ENCODE results near the gene ZNF470.

ZNF470 gene

GRCh38 chr19:56567274-56568120, at the start of gene ZNF470:
TSS of gene ZNF470 (plus strand) at chr19:56567468. CDS start at chr19:56570312, 2,844 bp downstream.
- peak; percentile 65 for DNase-seq (ENCODE audit: low spot score)

- DNase-seq (ENCODE audit: low spot score) = no peak
Measured at GRCh38 chr19:56525214-56525860, 41.9 kb upstream of the ZNF470 start.

- DNase-seq (ENCODE audit: low spot score) = no peak
Measured at GRCh38 chr19:56537442-56537841, 29.8 kb upstream of the ZNF470 start.

- no peak for DNase-seq (ENCODE audit: low spot score)
Measured at GRCh38 chr19:56538254-56538760, 29.0 kb upstream of the ZNF470 start.

- no peak for DNase-seq (ENCODE audit: low spot score)
Measured at GRCh38 chr19:56538761-56539263, 28.5 kb upstream of the ZNF470 start, which contains the start of gene ZFP28. TSS of gene ZFP28 (plus strand) at chr19:56538948. CDS start at chr19:56539019, 71 bp downstream.

GRCh38 chr19:56543776-56544175, 23.5 kb upstream of the ZNF470 start:
- no peak for DNase-seq (ENCODE audit: low spot score)

- no peak for DNase-seq (ENCODE audit: low spot score)
Measured at GRCh38 chr19:56547535-56547934, 19.7 kb upstream of the ZNF470 start.

- DNase-seq (ENCODE audit: low spot score) = no peak
Measured at GRCh38 chr19:56554272-56554869, 12.9 kb upstream of the ZNF470 start.

GRCh38 chr19:56562766-56563165, 4.5 kb upstream of the ZNF470 start:
- DNase-seq (ENCODE audit: low spot score) = no peak

GRCh38 chr19:56566904-56567273, 379 bp upstream of the ZNF470 start:
- DNase-seq (ENCODE audit: low spot score) = no peak

- no peak for DNase-seq (ENCODE audit: low spot score)
Measured at GRCh38 chr19:56572589-56572988, 5.3 kb downstream of the ZNF470 start.

- DNase-seq (ENCODE audit: low spot score) = no peak
Measured at GRCh38 chr19:56573914-56574313, 6.6 kb downstream of the ZNF470 start.

GRCh38 chr19:56577719-56578602, 10.7 kb downstream of the ZNF470 start:
- DNase-seq (ENCODE audit: low spot score) = no peak

GRCh38 chr19:56594446-56594782, 27.1 kb downstream of the ZNF470 start:
- DNase-seq (ENCODE audit: low spot score) = no peak

GRCh38 chr19:56594783-56595547, 27.7 kb downstream of the ZNF470 start, which contains the start of gene ZNF71:
TSS of gene ZNF71 (plus strand) at chr19:56595302. CDS start at chr19:56601559, 6,257 bp downstream.
- peak; percentile 38 for DNase-seq (ENCODE audit: low spot score)

GRCh38 chr19:56595548-56595899, 28.3 kb downstream of the ZNF470 start:
- DNase-seq (ENCODE audit: low spot score) = no peak

GRCh38 chr19:56596676-56597075, 29.4 kb downstream of the ZNF470 start:
- DNase-seq (ENCODE audit: low spot score) = no peak

GRCh38 chr19:56597696-56598095, 30.4 kb downstream of the ZNF470 start:
- no peak for DNase-seq (ENCODE audit: low spot score)

GRCh38 chr19:56601375-56601774, 34.1 kb downstream of the ZNF470 start:
- DNase-seq (ENCODE audit: low spot score) = no peak

- DNase-seq (ENCODE audit: low spot score) = no peak
Measured at GRCh38 chr19:56603829-56604228, 36.6 kb downstream of the ZNF470 start.

Measured in hematopoietic multipotent progenitor cell treated with erythropoietin and hydrocortisone succinate and interleukin-3 and kit ligand, for 15 days (in vitro differentiated cells).